ENCODE data around the gene OR52E4.

GRCh38 chr11:5851002-5851401 lies 29.4 kb upstream of the OR52E4 start:
- TF ChIP-seq ZBTB17 (tag by site-specific recombination; IDR thresholded peaks at IDR 0.05) = no peak
- no peak for TF ChIP-seq YY1 (tag by site-specific recombination; IDR thresholded peaks at IDR 0.05)
- no peak for TF ChIP-seq CTCF (tag by site-specific recombination; IDR thresholded peaks at IDR 0.05)
- TF ChIP-seq PRDM2 (tag by site-specific recombination; IDR thresholded peaks at IDR 0.05; ENCODE audit: borderline replicate concordance) = no peak
- TF ChIP-seq ZNF274 (IDR thresholded peaks at IDR 0.05; ENCODE audit: low read length) = no peak
- no peak for TF ChIP-seq ZNF274 (tag by site-specific recombination; IDR thresholded peaks at IDR 0.05; ENCODE audit: borderline replicate concordance)
- no peak for TF ChIP-seq ZNF26 (tag by site-specific recombination; IDR thresholded peaks at IDR 0.05)
- no peak for TF ChIP-seq REST (tag by site-specific recombination; IDR thresholded peaks at IDR 0.05)
- TF ChIP-seq ZNF843 (tag by site-specific recombination; IDR thresholded peaks at IDR 0.05) = no peak
- TF ChIP-seq ZNF670 (tag by site-specific recombination; IDR thresholded peaks at IDR 0.05; ENCODE audit: low read depth) = no peak
- no peak for TF ChIP-seq ZSCAN18 (tag by site-specific recombination; IDR thresholded peaks at IDR 0.05)
- TF ChIP-seq ZNF654 (tag by site-specific recombination; IDR thresholded peaks at IDR 0.05; ENCODE audit: low read depth) = no peak

Data from HEK293 (cell line).